Measurements from ENCODE around the gene SSTR1. TPM values are rescaled to one million over a fixed set of nuclear protein-coding genes. Genes with fewer than 3 reads are reported as not detected.
"Not testable (repeated sequence)": the region's sequence is repeated elsewhere in the genome, so short reads cannot be mapped to it uniquely, and the experiment has no call there.

Gene SSTR1
- total RNA-seq: not detected

GRCh38 chr14:38207736-38208617, at the start of gene SSTR1:
Gene SSTR1, plus strand, starts transcription at chr14:38207904. Its CDS starts 1,486 bp downstream, at chr14:38209390.
- Mint-ChIP-seq H3K27ac (peak within 1 kb of the TSS in 1 of 2 donors; percentile 22), H3K36me3 (peaks cover 0 to 20% of the 10 kb centered on the region in 2 donors), H3K9me3 (peaks cover 0 to 3% of the 10 kb centered on the region in 2 donors)
- no peak for ATAC-seq
- no peak for DNase-seq (ENCODE audit: low spot score in 2 of 2)

- no peak overlapping the region for H3K27ac Mint-ChIP-seq
- ATAC-seq: no peak
- DNase-seq (ENCODE audit: low spot score in 2 of 2): no peak
- H3K36me3 Mint-ChIP-seq: no peaks in the 10 kb centered on the region
- no peaks in the 10 kb centered on the region for H3K9me3 Mint-ChIP-seq
These were observed 49.2 kb upstream of the SSTR1 start for GRCh38 chr14:38158468-38158867.

GRCh38 chr14:38168416-38168815, 39.3 kb upstream of the SSTR1 start:
- Mint-ChIP-seq H3K27ac (no peak overlapping the region), H3K36me3 (peaks cover 0 to 5% of the 10 kb centered on the region in 2 donors), H3K9me3 (no peaks in the 10 kb centered on the region)
- ATAC-seq (no peak), DNase-seq (ENCODE audit: low spot score in 2 of 2) (no peak)

GRCh38 chr14:38171197-38171596, 36.5 kb upstream of the SSTR1 start:
- ATAC-seq (no peak), DNase-seq (ENCODE audit: low spot score in 2 of 2) (no peak)
- Mint-ChIP-seq H3K36me3 (peaks cover 0 to 5% of the 10 kb centered on the region in 2 donors), H3K9me3 (no peaks in the 10 kb centered on the region), H3K27ac (no peak overlapping the region)

GRCh38 chr14:38174711-38175110, 33.0 kb upstream of the SSTR1 start:
- H3K27ac Mint-ChIP-seq: no peak overlapping the region
- peaks cover 4 to 6% of the 10 kb centered on the region in 2 donors for H3K36me3 Mint-ChIP-seq
- ATAC-seq (no peak), DNase-seq (ENCODE audit: low spot score in 2 of 2) (no peak)
- H3K9me3 Mint-ChIP-seq: peaks cover 3 to 15% of the 10 kb centered on the region in 2 donors

GRCh38 chr14:38175658-38176057, 32.0 kb upstream of the SSTR1 start:
- DNase-seq (ENCODE audit: low spot score in 2 of 2) (no peak), ATAC-seq (peak in 1 of 2 donors; percentile 92)
- Mint-ChIP-seq H3K9me3 (peaks cover 7 to 18% of the 10 kb centered on the region in 2 donors), H3K27ac (no peak overlapping the region), H3K36me3 (peaks cover 6 to 9% of the 10 kb centered on the region in 2 donors)

- ATAC-seq (no peak), DNase-seq (ENCODE audit: low spot score in 2 of 2) (no peak)
- H3K36me3 Mint-ChIP-seq: peaks cover 6 to 9% of the 10 kb centered on the region in 2 donors
- peaks cover 7 to 18% of the 10 kb centered on the region in 2 donors for H3K9me3 Mint-ChIP-seq
- no peak overlapping the region for H3K27ac Mint-ChIP-seq
These were observed 31.3 kb upstream of the SSTR1 start for GRCh38 chr14:38176379-38176778.

GRCh38 chr14:38184132-38184531, 23.6 kb upstream of the SSTR1 start:
- H3K9me3 Mint-ChIP-seq: peaks cover 3 to 7% of the 10 kb centered on the region in 2 donors
- H3K27ac Mint-ChIP-seq: no peak overlapping the region
- DNase-seq (ENCODE audit: low spot score in 2 of 2) (no peak), ATAC-seq (peak in 1 of 2 donors; percentile 70)
- H3K36me3 Mint-ChIP-seq: peaks cover 0 to 4% of the 10 kb centered on the region in 2 donors

- Mint-ChIP-seq H3K27ac (no peak overlapping the region), H3K9me3 (no peaks in the 10 kb centered on the region), H3K36me3 (no peaks in the 10 kb centered on the region)
- DNase-seq (ENCODE audit: low spot score in 2 of 2): no peak
- no peak for ATAC-seq
These were observed 22.0 kb upstream of the SSTR1 start for GRCh38 chr14:38185671-38186070.

- H3K36me3 Mint-ChIP-seq: no peaks in the 10 kb centered on the region
- no peak for ATAC-seq
- H3K27ac Mint-ChIP-seq: no peak overlapping the region
- no peak for DNase-seq (ENCODE audit: low spot score in 2 of 2)
- no peaks in the 10 kb centered on the region for H3K9me3 Mint-ChIP-seq
These were observed 21.5 kb upstream of the SSTR1 start for GRCh38 chr14:38186216-38186615.

GRCh38 chr14:38187528-38187927, 20.2 kb upstream of the SSTR1 start:
- Mint-ChIP-seq H3K27ac (no peak overlapping the region), H3K9me3 (no peaks in the 10 kb centered on the region), H3K36me3 (no peaks in the 10 kb centered on the region)
- ATAC-seq: no peak
- no peak for DNase-seq (ENCODE audit: low spot score in 2 of 2)

GRCh38 chr14:38189930-38190726, 17.6 kb upstream of the SSTR1 start:
- DNase-seq (ENCODE audit: low spot score in 2 of 2) (no peak), ATAC-seq (no peak)
- Mint-ChIP-seq H3K36me3 (no peaks in the 10 kb centered on the region), H3K9me3 (no peaks in the 10 kb centered on the region), H3K27ac (no peak overlapping the region)

- not testable (repeated sequence) for H3K27ac Mint-ChIP-seq; DNase-seq (ENCODE audit: low spot score in 2 of 2); H3K9me3 Mint-ChIP-seq; H3K36me3 Mint-ChIP-seq; ATAC-seq
These were observed 16.9 kb upstream of the SSTR1 start for GRCh38 chr14:38190846-38191245.

GRCh38 chr14:38191491-38191890, 16.2 kb upstream of the SSTR1 start:
- not testable (repeated sequence) for H3K36me3 Mint-ChIP-seq, H3K27ac Mint-ChIP-seq

GRCh38 chr14:38197001-38197783, 10.5 kb upstream of the SSTR1 start:
- no peak for ATAC-seq
- no peak for DNase-seq (ENCODE audit: low spot score in 2 of 2)
- H3K36me3 Mint-ChIP-seq: no peaks in the 10 kb centered on the region
- H3K27ac Mint-ChIP-seq: no peak overlapping the region
- no peaks in the 10 kb centered on the region for H3K9me3 Mint-ChIP-seq

More at GRCh38 chr14:38191491-38191890, 16.2 kb upstream of the SSTR1 start:
- DNase-seq (ENCODE audit: low spot score in 2 of 2); ATAC-seq; H3K9me3 Mint-ChIP-seq: not testable (repeated sequence)

- DNase-seq (ENCODE audit: low spot score in 2 of 2): no peak
- Mint-ChIP-seq H3K36me3 (no peaks in the 10 kb centered on the region), H3K9me3 (no peaks in the 10 kb centered on the region), H3K27ac (no peak overlapping the region)
- no peak for ATAC-seq
These were observed 9.8 kb upstream of the SSTR1 start for GRCh38 chr14:38197784-38198335.

All from activated naive CD4-positive, alpha-beta T cell treated with anti-CD3 and anti-CD28 coated beads, Interleukin-2, amount 50 U/mL, for 72 hours (primary cell).